Thyroid gland (tissue), 4 donors: Measurements from ENCODE around the gene CGRRF1.

Experiments
- POLR2A ChIP-seq, 2 donors: fragments of 450-650 bp; IDR thresholded peaks; one replicate each; pipeline ENCODE4 v1.6.1; 2017; ENCODE audit warnings: antibody characterized with exemption in 2 of 2, mild to moderate bottlenecking in 2 of 2, moderate library complexity in 1 of 2
- TF ChIP-seq, protein P1 (sequence below), 6 experiments: fragments of 200-600 bp in 3 of 6; fragments of 450-650 bp in 3 of 6; sonication (generic) in 3 of 6; IDR thresholded peaks; one replicate each; pipeline ENCODE4 v1.5.1; 2016 to 2019; ENCODE audit warnings: antibody characterized with exemption in 6 of 6, mild to moderate bottlenecking in 2 of 6, inconsistent platforms in 1 of 6, moderate library complexity in 1 of 6

DNA sequence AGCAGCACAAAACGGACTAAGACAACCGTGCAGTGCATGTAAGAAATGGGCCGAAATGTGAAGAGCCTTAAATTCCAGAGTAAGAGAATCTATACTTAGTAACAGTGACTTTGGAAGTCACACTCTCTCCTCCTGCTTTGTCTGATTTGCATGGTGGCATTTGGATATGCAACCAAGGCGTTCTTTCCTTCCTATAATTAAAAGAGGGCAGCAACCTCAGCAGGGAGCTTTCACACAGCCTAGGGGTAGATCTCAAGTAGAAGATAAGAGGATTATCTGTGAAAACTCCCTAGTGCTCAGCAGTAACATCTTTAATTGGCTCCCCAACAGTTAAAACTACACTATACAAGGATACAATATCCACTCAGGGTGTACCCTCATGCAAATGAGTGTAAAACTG lies 37.4 kb upstream of the CGRRF1 start:
- TF ChIP-seq, protein P1, sequence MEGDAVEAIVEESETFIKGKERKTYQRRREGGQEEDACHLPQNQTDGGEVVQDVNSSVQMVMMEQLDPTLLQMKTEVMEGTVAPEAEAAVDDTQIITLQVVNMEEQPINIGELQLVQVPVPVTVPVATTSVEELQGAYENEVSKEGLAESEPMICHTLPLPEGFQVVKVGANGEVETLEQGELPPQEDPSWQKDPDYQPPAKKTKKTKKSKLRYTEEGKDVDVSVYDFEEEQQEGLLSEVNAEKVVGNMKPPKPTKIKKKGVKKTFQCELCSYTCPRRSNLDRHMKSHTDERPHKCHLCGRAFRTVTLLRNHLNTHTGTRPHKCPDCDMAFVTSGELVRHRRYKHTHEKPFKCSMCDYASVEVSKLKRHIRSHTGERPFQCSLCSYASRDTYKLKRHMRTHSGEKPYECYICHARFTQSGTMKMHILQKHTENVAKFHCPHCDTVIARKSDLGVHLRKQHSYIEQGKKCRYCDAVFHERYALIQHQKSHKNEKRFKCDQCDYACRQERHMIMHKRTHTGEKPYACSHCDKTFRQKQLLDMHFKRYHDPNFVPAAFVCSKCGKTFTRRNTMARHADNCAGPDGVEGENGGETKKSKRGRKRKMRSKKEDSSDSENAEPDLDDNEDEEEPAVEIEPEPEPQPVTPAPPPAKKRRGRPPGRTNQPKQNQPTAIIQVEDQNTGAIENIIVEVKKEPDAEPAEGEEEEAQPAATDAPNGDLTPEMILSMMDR (IDR thresholded peaks at IDR 0.05) = no peak
- TF ChIP-seq POLR2A (IDR thresholded peaks at IDR 0.05) = no peak
